Smooth muscle cell (in vitro differentiated cells): ENCODE results near the gene IFNGR2. TPM values are rescaled to one million over a fixed set of nuclear protein-coding genes. Genes with fewer than 3 reads are reported as not detected.

Source experiments
- DNase-seq: peaks from one replicate; lab custom pipeline; 2025; ENCODE audit not compliant: unreplicated experiment; lab: John Stamatoyannopoulos, UW
- H2AFZ ChIP-seq: fragments of 200-600 bp; sonication (generic); 2 replicates; pipeline ENCODE4 v1.6.0; 2016; ENCODE audit warnings: antibody characterized with exemption, low read depth, mild to moderate bottlenecking
- H3F3A ChIP-seq: fragments of 200-600 bp; sonication (generic); 2 replicates; pipeline ENCODE4 v1.6.0; 2017; ENCODE audit warnings: antibody characterized with exemption, low read depth
- H3K27ac ChIP-seq: fragments of 200-600 bp; sonication (generic); 2 replicates; pipeline ENCODE4 v1.5.1; 2016; ENCODE audit warnings: low read depth, mild to moderate bottlenecking
- H3K27me3 ChIP-seq: fragments of 200-600 bp; sonication (generic); 2 replicates; pipeline ENCODE4 v1.6.1; 2016; ENCODE audit warnings: low read depth, mild to moderate bottlenecking
- H3K36me3 ChIP-seq: fragments of 200-600 bp; sonication (generic); 2 replicates; pipeline ENCODE4 v1.5.1; 2016; ENCODE audit warnings: low read depth
- H3K4me1 ChIP-seq: fragments of 200-600 bp; sonication (generic); 2 replicates; pipeline ENCODE4 v1.5.1; 2016; ENCODE audit warnings: low read depth
- H3K4me2 ChIP-seq: fragments of 200-600 bp; sonication (generic); 2 replicates; pipeline ENCODE4 v1.6.0; 2016; ENCODE audit warnings: mild to moderate bottlenecking
- H3K4me3 ChIP-seq: fragments of 200-600 bp; sonication (generic); 2 replicates; pipeline ENCODE4 v1.5.1; 2016; ENCODE audit warnings: mild to moderate bottlenecking
- H3K79me2 ChIP-seq: fragments of 200-600 bp; sonication (generic); 2 replicates; pipeline ENCODE4 v1.6.0; 2016; ENCODE audit warnings: low read depth, mild to moderate bottlenecking
- H3K9ac ChIP-seq: fragments of 200-600 bp; sonication (generic); 2 replicates; pipeline ENCODE4 v1.6.0; 2016; ENCODE audit warnings: low read depth
- H3K9me3 ChIP-seq: fragments of 200-600 bp; sonication (generic); replicated peaks from 2 replicates; pipeline ENCODE4 v1.5.1; 2016; ENCODE audit warnings: low read depth
- H4K20me1 ChIP-seq: fragments of 200-600 bp; sonication (generic); 2 replicates; pipeline ENCODE4 v1.6.0; 2016; ENCODE audit warnings: low read depth
- WGBS: methylation state at CpG from one replicate; pipeline ENCODE4 v1.1.7; 2016; ENCODE audit warnings: low lambda C conversion rate; 5-methylcytosine and 5-hydroxymethylcytosine counted together
- polyA plus RNA-seq: library from polyadenylated mRNA; unstranded; fragments of >200 nt; fragmentation: Nextera tagmentation; extraction: Ambion mirVana; gene quantifications from 2 replicates; pipeline ENCODE4 v1.2.1, GENCODE V29; 2016
- total RNA-seq: library from RNA; depleted of rRNA; stranded (reverse); fragments of >200 nt; gene quantifications from 2 replicates; pipeline ENCODE4 v1.2.3, GENCODE V29; 2014
- TF ChIP-seq, protein P1 (sequence below): fragments of 200-600 bp; sonication (generic); IDR thresholded peaks from 2 replicates; pipeline ENCODE4 v1.5.1; 2017; ENCODE audit warnings: borderline replicate concordance, mild to moderate bottlenecking, antibody characterized with exemption; ENCODE audit not compliant: insufficient read depth, poor library complexity, severe bottlenecking

IFNGR2 gene
- total and polyA plus RNA-seq, 2 experiments from 2014 or later, result 117 to 127 TPM

DNA sequence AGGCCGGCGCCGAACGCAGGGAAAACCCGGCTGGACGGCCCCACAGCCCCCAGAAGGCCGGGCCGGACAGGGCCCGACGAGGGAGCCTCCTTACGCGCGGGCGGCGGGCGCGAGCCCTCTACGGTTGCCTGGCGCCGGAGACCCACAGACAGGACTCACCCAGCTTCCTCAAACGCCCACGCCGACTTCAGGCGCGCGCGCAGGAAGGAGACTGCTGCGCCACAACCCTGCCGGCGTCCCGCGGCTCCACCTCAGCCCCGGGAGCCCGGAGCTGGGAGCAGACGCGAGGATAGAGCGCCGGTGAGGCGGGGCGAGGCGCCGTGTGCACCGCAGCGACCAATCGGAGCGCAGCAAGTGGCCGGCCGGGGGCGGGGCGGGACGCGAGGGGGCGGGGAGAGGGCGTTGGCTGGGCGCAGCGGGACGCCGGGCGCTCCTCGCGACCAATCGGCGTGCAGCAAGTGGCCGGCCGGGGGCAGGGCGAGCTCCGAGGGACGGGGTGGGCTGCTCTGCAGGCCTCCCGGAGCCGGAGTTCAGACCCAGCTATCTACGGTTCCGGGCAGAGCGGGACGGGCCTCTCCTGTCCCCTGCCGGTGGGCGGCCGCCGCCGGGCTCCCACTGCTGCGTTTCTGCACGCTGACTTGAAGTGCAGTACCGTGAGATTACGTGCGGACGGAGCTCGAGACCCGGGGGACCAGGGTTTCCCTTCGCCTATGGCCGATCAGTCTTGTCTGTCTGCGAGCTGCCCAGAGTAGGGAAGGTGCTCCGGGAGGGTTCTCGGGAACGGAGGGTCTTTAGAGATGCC, 76.7 kb downstream of the IFNGR2 start, which contains the start of gene TMEM50B:
TSS of gene TMEM50B (minus strand) at position 296 of the 802 bp plus-strand sequence. CDS start 11,089 bp downstream, outside the sequence.
- Histone ChIP-seq H3K4me1 (peaks cover 8% of the 10 kb centered on the region), H4K20me1 (peaks cover 5% of the 10 kb centered on the region), H2AFZ (peak within 1 kb of the TSS; percentile 95), H3K9ac (peak within 1 kb of the TSS; percentile 99), H3K4me2 (peak within 1 kb of the TSS; percentile 93), H3K79me2 (peaks cover 36% of the 10 kb centered on the region), H3K27me3 (no peaks in the 10 kb centered on the region), H3K27ac (peak within 1 kb of the TSS; percentile 99), H3K9me3 (no peaks in the 10 kb centered on the region), H3F3A (no peaks in the 10 kb centered on the region), H3K4me3 (peak within 1 kb of the TSS; percentile 94), H3K36me3 (no peaks in the 10 kb centered on the region)
- TF ChIP-seq, protein P1, sequence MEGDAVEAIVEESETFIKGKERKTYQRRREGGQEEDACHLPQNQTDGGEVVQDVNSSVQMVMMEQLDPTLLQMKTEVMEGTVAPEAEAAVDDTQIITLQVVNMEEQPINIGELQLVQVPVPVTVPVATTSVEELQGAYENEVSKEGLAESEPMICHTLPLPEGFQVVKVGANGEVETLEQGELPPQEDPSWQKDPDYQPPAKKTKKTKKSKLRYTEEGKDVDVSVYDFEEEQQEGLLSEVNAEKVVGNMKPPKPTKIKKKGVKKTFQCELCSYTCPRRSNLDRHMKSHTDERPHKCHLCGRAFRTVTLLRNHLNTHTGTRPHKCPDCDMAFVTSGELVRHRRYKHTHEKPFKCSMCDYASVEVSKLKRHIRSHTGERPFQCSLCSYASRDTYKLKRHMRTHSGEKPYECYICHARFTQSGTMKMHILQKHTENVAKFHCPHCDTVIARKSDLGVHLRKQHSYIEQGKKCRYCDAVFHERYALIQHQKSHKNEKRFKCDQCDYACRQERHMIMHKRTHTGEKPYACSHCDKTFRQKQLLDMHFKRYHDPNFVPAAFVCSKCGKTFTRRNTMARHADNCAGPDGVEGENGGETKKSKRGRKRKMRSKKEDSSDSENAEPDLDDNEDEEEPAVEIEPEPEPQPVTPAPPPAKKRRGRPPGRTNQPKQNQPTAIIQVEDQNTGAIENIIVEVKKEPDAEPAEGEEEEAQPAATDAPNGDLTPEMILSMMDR, result no peak
- peak; percentile 94 for DNase-seq
- WGBS, result under 1% methylated on average over 72 of the region's 93 CpGs

DNA sequence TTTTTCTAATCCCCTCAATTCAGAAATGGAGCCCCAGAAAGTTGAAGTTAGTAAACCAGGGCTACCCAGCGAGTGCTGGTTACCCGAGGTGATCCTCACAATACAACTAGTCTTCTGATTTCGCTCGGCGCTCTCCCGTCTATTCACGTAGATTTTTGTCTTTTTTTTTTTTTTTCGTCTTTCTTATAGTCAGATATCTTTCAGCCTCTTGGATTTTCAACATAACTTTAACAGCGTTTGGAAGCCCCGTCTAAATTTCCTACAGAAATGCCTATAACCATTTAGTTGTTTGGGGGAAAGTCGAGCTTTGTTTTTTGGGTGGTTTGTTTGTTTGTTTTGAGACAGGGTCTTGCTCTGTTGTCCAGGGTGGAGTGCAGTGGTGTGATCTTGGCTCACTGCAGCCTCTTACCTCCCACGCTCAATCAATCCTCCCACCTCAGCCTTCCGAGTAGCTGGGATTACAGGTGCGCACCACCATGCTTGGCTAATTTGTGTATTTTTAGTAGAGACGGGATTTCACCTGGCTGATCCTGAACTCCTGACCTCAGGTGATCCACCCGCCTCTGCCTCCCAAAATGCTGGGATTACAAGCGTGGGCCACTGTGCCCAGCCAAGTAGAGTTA, 77.4 kb downstream of the IFNGR2 start:
- Histone ChIP-seq H3K4me2 (peak overlapping the region; percentile 93), H3K79me2 (peaks cover 29% of the 10 kb centered on the region), H2AFZ (peak overlapping the region; percentile 83), H3F3A (no peaks in the 10 kb centered on the region), H3K9me3 (no peaks in the 10 kb centered on the region), H3K4me1 (peaks cover 8% of the 10 kb centered on the region), H3K9ac (peak overlapping the region; percentile 70), H3K27ac (peak overlapping the region; percentile 99), H3K27me3 (no peaks in the 10 kb centered on the region), H4K20me1 (peaks cover 4% of the 10 kb centered on the region), H3K4me3 (peak overlapping the region; percentile 94), H3K36me3 (no peaks in the 10 kb centered on the region)
- TF ChIP-seq, protein P1, result no peak
- 36% methylated on average over 17 of the region's 17 CpGs for WGBS
- no peak for DNase-seq

GRCh38 chr21:33481314-33481943, 78.2 kb downstream of the IFNGR2 start:
- 71% methylated on average over 9 of the region's 9 CpGs for WGBS
- Histone ChIP-seq H3K4me2 (peak overlapping the region; percentile 93), H3K9ac (no peak overlapping the region), H3K4me3 (peak overlapping the region; percentile 94), H3K27ac (no peak overlapping the region), H3K79me2 (peaks cover 21% of the 10 kb centered on the region), H4K20me1 (peaks cover 4% of the 10 kb centered on the region), H3K9me3 (no peaks in the 10 kb centered on the region), H3K4me1 (peaks cover 8% of the 10 kb centered on the region), H3K27me3 (no peaks in the 10 kb centered on the region), H3F3A (no peaks in the 10 kb centered on the region), H2AFZ (no peak overlapping the region), H3K36me3 (no peaks in the 10 kb centered on the region)
- TF ChIP-seq, protein P1, result no peak
- no peak for DNase-seq

Other genes with a start within 250 kb of the IFNGR2 start
- gene IFNAR2, start 173.5 kb upstream of the IFNGR2 start, total RNA-seq, result 26.8 and 33.2 TPM in 2 replicates
- 29.3 and 30.7 TPM in 2 replicates for gene IFNAR2, start 173.5 kb upstream of the IFNGR2 start, polyA plus RNA-seq
- gene IL10RB, start 137.0 kb upstream of the IFNGR2 start, total RNA-seq, result 33.4 and 34.4 TPM in 2 replicates
- gene IL10RB, start 137.0 kb upstream of the IFNGR2 start, polyA plus RNA-seq, result 35.2 and 40.2 TPM in 2 replicates
- gene IFNAR1, start 78.4 kb upstream of the IFNGR2 start, total RNA-seq, result 56.6 and 93.0 TPM in 2 replicates
- 36.7 and 37.1 TPM in 2 replicates for gene IFNAR1, start 78.4 kb upstream of the IFNGR2 start, polyA plus RNA-seq
- 31.4 and 51.0 TPM in 2 replicates for gene TMEM50B, start 76.6 kb downstream of the IFNGR2 start, total RNA-seq
- gene TMEM50B, start 76.6 kb downstream of the IFNGR2 start, polyA plus RNA-seq, result 29.9 and 42.9 TPM in 2 replicates
- gene DNAJC28, start 88.3 kb downstream of the IFNGR2 start, total RNA-seq, result 0.85 and 3.7 TPM in 2 replicates
- 0.69 and 1.3 TPM in 2 replicates for gene DNAJC28, start 88.3 kb downstream of the IFNGR2 start, polyA plus RNA-seq
- 38.3 and 62.1 TPM in 2 replicates for gene GART, start 138.7 kb downstream of the IFNGR2 start, total RNA-seq
- 29.0 and 31.5 TPM in 2 replicates for gene GART, start 138.7 kb downstream of the IFNGR2 start, polyA plus RNA-seq
- 164 and 304 TPM in 2 replicates for gene SON, start 139.6 kb downstream of the IFNGR2 start, total RNA-seq
- gene SON, start 139.6 kb downstream of the IFNGR2 start, polyA plus RNA-seq, result 286 and 404 TPM in 2 replicates
- gene DONSON, start 185.3 kb downstream of the IFNGR2 start, total RNA-seq, result 39.9 and 41.7 TPM in 2 replicates
- gene DONSON, start 185.3 kb downstream of the IFNGR2 start, polyA plus RNA-seq, result 38.0 and 41.0 TPM in 2 replicates
- gene CRYZL1, start 238.3 kb downstream of the IFNGR2 start, total RNA-seq, result 36.7 and 48.3 TPM in 2 replicates
- gene CRYZL1, start 238.3 kb downstream of the IFNGR2 start, polyA plus RNA-seq, result 37.7 and 39.9 TPM in 2 replicates
- gene ITSN1, start 239.1 kb downstream of the IFNGR2 start, total RNA-seq, result 39.8 and 76.5 TPM in 2 replicates
- 36.4 and 41.8 TPM in 2 replicates for gene ITSN1, start 239.1 kb downstream of the IFNGR2 start, polyA plus RNA-seq